Astrocyte of the hippocampus (primary cell): ENCODE results near the gene TTC13.

Source experiments
- DNase-seq: peaks from one replicate; pipeline ENCODE4 v3.0.0; 2011; ENCODE audit warnings: low read depth, low spot score

Gene TTC13

DNA sequence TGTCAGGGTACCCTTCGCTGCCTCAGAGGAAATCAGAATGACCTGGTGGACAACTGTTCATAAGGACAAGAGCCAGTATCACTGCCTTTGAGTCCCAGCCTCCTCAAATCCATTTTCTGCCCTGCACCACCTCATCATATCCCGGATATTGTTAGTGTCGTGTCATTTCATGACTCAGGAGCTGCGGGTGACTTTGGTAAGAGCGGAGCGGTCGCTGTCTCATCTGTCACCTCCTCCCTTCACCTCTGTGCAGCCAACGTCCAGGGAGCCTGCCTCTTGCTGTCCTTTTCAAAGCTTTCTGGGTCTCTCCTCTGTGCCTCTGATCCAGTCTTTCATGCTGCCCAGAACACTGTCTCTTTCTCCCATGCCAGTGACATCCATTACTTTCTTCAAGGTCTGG, 103.3 kb downstream of the TTC13 start:
- DNase-seq = no peak

DNA sequence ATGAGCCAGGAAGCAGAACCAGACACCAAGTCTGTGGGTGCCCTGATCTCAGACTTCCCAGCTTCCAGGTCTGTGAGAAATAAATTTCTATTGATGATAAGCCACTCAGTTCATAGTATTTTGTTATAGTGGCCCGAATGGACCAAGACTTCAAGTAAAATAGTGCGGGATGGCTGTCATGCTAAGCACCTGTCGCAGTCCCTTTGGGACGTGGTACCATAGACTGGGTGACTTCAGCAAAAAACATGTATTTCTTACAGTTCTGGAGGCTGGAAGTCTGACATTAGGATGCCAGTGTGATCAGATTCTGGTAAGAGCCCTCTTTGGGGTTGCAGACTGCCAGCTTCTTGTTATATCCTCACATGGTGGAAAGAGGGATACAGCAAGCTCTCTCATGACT, 107.7 kb downstream of the TTC13 start:
- no peak for DNase-seq

DNA sequence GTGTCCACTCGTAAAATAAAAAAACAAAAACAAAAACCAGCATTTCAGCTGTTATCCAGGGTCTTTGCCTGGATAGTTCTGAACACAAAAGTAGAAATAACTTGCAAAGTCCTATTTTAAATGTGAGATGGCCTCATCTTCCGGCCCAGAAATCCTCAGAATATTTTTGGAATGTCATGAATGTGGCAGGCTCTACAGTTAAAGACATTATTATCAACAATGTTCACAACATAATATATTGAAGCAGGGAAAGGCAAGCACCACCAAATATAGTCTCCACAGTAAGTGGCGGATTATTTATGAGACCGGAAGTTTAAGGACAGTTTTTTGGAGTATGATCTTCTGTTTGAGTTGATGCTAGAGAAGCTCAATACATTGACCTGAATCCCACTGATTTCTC, 109.2 kb downstream of the TTC13 start:
- DNase-seq = peak; percentile 59

DNA sequence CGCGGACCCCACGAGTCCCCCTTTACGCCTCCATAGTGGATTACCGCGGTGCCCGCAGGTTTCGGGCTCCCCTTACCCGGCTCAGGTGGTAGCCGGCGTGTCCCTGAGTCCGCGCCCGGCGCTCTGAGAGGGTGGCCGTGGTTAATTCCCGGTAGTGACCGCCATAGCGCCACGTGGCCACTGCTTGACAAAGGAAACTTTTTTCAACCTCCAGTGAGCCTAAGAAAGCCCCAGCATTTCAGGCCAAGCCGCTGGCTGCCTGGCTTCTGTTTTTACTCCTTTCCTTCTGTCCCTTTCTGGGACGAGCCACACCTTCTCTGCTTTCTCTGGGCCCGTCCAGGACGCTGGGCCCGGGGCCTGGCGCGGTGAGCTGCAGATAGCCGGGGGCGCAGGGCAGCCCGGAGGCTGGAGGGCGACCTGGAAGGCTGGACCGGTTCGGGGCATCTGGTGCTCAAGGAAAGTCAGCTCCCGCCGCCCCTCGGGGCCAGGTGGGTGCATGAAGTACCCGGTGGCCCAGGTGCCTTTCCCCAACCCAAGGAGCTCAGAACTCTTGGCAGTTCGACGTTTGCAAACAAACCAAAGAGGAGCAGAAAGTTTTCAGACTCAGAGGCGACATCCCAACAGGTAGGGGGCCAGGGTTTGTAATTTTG, 109.8 kb downstream of the TTC13 start:
- peak; percentile 83 for DNase-seq

DNA sequence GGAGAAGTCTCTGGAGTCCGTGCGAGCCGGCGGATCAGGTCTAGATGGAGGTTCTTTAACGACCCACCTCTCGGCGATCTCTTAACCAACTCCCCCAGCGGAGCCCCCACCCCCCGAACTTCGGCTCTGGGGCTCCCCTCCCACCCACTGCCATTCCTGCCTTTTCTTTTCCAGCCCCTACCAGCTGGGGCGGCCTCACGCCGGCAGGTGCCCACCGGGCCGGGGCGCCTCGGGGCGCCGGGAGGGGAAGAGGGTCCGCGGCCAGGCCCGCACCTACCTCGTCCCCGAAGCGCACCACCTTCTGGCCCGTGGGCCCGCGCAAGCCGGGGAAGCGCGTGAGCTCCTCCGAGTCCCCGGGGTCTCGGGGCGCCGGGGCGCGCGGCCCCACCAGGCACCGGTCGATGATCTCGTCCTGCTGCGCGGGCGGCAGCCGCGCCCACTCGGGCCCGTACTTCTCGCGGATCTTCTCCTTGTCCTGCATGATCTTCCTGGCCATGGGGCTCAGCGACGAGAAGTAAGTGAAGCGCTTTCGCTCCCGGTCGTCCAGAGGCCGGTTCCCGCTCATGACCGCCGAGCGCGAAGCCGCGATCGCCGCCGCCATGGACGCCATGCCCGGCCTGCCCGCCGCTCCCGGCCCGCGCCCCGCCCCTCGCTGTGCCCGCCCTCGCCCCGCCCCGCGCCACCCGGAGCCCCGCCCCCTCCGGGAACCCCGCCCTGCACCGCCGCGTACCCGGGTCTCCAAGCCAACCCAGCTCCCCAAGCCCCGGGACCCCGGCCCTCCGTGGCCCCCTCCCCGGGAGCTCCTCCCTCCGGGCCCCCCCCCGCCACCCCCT, 110.5 kb downstream of the TTC13 start, which contains the start of gene C1orf198:
TSS of gene C1orf198 (minus strand) at position 619 of the 833 bp plus-strand sequence. CDS start at position 610, 9 bp downstream.
- peak; percentile 87 for DNase-seq

DNA sequence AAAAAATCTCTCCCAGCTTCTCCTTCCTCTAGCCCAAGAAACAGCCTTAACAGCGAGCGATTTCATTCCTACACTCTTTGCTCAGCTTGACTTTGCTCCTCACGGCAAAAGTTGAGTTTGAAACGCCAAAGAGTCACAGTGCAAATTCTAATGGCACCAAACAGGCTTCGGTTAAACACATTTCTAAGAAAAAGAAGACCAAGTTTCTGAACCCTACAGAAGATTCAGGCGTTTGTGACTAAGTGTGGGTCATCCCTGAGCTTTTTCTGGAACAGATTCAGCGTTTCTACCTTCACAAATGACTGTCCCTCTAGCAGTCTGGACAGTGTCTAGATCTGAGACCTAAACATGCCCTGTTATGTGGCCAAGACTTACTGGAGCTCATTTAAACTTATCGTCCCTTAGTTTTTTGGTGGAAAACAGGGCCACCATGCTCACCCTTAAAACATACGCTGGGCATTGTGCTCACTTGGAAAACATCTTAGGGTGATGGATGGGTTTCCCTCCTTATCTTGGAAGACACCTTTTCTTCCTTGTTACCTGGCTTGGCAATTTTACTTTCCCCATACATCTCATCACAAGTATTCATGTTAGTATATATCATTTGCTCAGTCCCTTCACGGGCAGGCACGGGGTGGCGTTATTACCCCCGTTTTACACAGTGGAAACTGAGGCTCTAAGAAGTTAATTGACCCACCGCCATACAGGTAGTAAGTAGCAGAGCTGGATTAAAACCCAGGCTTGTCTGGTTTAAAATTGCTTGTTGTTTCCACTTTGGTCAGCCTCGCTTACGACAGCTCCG, 111.4 kb downstream of the TTC13 start:
- peak; percentile 40 for DNase-seq

DNA sequence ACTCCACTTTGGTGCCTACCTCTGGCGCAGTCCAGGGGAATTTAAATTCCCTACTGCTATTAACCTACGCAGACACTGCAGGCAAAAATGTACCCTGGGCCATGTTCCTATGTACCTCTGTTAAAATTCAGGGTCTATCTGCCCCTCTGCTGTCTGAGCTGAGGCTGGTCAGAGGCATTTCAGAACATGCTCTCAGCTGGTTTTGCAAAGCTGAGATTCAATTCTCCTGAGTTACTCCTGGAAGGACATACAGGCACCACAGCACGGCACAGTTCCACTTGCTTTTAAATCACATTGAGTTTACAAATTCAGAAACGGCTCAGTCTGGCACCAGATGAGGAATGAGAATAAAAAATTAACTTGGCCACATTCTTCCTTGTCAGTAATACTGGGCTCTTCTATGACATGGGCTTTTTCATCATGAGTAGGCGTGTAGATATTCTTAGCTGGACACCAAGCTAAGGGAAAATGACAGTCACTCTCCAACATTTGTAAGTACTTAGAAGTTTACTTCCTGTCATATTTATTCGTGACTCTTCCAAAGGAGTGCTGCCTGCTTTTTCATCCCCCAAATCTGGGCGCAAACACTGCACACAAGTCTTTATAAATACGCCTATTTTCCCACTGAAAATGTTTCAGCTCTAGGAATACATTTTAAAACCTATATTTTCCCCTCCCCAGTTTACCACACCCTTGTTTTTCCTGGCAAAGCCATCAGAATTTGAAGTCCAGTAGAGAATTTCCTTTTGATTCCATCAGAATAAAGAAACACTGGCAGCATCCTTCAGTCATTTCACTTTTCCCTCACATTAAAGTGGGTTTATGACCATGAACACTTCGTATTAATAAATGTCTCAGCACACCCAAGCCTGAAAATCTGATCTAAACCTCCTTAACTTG, 112.2 kb downstream of the TTC13 start:
- peak; percentile 49 for DNase-seq

DNA sequence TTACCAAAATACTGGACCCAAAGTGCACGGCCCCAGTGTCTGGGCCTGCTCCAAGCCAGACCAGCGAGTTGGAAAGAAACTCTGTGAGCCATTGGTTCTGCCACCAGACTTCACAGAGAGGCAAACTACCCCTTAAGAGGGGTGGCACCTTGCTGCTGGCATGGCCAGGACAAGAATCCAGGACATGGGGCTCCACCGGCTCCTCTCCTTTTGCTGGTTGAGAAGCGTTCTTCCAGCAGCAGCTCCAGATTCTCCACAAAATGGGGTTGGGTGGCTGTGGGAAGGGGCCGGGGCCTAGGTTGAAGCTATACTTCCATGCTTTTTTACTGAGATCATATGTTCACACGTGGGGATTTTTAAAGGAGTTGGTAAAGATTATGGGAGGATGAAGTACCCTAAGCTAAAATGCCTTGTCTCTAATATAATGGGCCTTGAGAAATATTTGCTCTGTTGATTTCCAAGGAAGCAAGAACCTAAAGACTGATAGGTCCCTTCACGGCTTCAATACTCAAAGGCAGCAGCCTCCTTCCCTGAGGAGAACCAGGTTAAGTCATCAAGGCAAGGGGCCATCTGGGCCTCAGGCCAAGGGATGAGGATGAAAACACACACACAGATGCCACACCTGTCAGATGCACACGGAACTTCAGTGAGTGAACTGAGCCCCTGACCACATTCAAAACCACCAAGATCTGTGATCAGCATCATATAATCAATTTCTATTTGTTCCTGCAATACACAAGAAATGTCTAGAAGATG, 113.4 kb downstream of the TTC13 start:
- DNase-seq = no peak

DNA sequence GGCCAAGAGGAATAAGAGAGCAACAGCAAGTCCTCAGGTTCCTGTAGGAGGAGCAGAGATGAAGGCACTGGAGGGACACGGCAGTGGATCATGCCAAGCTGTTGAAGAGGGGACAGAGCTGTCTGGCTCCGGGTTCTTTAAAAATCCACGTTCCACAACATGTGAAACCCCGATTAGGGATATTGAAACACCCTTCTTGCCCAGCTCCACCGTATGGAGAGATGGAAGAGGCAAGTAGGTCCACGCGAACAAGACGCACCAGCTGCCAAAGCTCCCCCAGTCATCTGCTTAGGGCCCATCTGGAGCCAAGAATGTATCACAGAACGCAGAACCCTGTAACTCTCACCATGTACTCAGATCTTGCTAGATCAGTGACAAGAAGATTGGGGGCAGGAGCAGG, 114.2 kb downstream of the TTC13 start:
- no peak for DNase-seq

DNA sequence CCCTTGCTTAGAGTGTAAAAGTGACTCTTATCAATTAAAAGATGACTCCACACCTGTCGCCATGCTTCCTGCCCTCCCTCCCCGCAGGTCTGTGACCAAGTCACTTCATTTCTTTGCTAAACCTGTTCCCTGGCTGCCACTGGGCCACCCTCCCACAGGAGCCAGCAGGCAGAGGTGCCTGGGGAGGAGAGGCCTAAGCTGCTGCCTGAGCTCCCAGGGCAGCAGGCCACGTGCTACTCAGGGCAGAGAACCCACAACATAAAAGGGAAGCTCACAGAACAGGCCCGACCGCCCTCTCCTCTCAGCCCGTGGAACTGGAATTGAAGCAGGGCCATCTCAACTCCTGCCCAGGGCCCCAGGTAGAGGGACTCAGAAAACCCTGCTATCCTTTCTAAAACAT, 115.2 kb downstream of the TTC13 start:
- DNase-seq = no peak

DNA sequence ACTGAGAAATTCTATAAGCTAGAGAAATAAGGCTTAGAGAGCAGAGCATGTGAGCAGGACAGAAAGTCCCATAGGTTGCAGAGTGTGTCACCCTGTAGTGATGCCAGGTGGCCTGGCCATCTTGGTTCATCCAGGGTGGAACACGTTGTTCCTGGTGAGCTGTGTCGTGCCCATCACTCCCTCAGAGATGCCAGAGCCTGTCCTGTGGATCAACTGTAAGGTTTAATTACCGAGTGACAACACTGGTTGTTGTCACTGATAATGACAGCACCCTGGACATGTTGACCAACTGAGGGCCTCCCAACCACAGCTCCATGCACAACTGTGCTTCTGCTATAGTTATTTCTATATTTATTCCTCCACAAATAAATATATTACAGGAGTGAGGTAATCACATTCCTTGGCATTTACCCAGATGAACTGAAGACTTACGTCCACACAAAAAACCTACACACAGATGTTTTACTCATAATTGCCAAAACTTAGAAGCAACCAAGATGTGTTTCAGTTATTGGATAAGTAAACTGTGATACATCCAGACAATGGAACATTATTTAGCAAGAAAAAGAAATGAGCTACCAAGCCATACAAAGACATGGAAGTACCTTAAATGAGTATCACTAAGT, 116.6 kb downstream of the TTC13 start:
- peak; percentile 44 for DNase-seq

DNA sequence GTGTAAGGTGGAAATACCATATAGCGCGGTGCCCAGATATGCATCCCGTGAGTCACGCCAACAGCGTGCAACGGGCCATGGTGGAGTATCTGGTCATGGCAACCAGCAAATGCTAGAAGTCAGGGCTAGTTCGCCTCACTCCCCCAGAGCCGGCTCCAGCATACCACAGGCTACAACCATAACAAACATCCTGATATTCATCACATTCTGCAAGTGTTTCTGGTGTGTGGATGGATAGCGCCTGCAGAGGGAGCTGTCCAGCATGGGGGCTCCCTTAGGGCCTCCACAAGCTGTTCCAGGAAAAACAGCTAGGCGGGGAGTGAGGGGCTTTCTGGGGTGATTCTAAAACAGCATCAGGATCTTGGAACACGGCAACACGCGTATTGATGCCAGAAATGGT, 117.2 kb downstream of the TTC13 start:
- peak; percentile 40 for DNase-seq

DNA sequence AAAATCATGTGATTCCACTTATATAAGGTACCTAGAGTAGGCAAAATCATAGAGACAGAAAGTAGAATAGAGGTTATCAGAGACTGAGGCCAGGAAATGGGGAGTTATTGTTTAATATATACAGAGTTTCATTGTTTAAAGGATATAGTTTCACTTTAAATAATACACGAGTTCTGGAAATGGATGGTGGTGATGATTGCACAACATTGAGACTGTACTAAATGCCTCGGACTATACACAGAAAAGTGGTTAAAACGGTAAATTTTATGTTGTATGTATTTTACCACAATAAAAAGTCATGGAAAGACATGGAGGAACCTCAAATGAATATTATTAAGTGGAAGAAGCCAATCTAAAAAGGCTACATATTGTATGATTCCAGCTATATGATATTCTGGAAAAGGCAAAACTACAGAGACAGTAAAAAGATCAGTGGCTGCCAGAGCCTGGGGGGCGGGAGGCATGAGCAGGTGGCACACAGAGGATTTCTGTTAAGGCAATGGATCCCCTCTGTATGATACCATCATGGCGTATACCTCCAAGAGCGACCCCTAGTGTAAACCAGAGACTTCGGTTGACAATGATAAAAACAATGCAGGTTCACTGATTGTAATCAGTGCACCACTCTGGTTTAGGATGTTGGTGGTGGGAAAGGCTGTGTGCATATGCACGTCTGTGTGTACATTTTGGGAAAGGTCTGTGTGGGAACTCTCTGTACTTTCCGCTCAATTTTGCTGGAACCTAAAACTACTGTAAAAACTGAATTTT, 117.9 kb downstream of the TTC13 start:
- no peak for DNase-seq

DNA sequence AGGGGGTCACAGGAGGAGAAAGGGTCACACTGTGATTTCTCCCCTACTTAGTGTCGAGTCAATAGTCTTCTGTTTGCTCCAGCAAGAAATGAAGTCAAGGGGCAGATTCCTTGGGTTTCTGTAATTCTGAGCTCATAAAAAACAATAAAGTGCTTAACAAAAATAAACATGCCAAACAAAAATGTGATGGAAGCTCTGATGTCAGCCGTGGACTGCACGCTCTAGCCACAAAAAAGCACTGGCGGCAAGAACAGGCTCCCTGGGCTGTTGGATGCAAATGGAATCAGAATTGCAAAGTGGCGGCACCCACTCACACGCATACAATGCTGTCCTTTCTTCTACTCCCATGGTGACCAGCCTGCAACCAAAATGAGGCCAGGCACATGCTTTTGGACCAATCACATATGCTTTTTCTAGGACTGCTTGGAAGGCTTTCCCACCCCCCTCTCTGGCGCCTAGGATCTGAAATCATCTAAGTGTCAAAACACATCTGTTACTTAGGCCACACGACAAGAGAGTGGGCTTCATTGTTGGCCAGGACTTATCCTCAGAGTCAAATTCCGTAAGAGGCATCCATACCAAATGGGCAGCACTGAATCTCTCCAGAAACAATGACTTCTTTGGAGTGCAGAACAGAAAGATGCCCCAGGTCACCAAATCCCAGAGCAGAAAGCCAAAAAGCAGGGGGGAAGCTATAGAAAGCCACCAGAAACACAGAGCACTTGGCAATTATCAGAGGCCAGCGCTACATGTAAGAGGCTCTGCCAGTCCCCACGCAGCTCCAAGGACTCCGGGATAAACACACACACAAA, 119.5 kb downstream of the TTC13 start:
- DNase-seq = peak; percentile 98

DNA sequence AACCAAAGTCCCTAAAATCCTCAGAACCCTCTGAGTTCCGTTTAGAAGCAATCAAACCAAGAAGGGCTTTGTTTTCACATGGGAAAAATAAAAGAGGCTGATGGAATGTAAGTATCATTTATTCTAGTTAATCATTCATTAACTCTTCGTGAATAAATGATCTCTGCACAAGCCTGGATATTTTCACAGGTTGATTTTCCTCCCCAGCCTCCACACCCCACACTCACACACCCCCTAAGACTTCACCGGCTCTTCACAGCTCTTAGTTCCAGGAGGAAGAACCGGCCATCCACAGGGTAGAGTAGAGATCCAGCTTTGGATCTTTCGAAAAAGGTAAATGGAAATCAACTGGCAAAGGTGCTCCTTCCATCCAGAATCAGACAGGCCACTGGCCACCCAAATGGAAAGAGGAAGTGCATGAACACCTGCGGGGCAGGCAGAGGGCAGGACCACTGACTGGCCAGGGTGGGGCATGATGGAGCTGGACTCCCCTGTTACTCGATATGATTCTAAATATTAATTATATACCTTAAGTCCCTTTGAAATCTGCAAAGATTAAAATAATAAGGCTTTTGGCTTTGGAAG, 120.3 kb downstream of the TTC13 start:
- DNase-seq = no peak

DNA sequence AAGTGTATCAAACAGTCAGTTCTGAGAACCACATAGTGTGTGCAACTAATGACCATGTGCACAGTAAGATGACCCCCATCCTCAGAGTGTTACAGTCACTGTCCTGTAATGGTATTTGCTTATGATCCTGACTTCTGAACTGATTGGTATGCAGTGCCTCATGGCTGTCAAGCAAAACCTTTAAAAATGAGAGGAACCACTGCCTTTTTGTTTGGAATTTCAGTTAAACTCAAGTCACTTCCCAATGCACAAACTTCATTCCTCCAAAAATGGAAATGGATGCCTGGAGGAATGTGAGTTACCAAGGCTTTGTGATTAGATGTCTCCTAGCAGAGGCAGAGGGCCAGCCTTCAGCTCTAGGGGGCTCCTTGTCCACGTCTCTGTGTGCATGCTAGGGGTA, 120.8 kb downstream of the TTC13 start:
- DNase-seq = peak; percentile 65

DNA sequence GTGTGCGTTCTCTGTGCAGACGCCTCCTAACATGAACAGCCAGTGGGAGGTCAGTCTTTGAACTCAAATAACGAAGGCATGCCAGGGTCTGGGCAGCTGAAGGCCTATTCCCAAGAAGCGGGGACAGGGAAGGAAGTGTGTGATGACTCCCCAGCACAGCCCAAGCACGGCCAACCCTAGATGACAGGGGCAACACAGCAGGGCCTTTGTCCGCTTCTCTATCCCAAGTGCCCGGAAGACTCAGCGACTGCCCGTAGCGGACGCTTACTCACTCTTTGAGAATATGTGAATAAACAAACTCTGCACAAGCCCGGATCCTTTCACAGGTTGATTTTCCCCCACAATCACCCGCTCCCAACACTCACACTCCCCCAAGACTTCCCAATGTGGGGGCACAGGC, 121.6 kb downstream of the TTC13 start:
- DNase-seq = peak; percentile 84
